ENCODE results near the gene BRK1.
"Not testable (repeated sequence)": the region's sequence is repeated elsewhere in the genome, so short reads cannot be mapped to it uniquely, and the experiment has no call there.

BRK1 gene

GRCh38 chr3:10142707-10143560, 27.5 kb downstream of the BRK1 start:
- peak overlapping the region; percentile 69 for H3K4me3 ChIP-seq (ENCODE audit: low read depth, low read length)

GRCh38 chr3:10145685-10146084, 30.2 kb downstream of the BRK1 start:
- no peak overlapping the region for H3K4me3 ChIP-seq (ENCODE audit: low read depth, low read length)

- H3K4me3 ChIP-seq (ENCODE audit: low read depth, low read length), result no peak overlapping the region
These were observed 33.8 kb downstream of the BRK1 start for GRCh38 chr3:10149226-10149625.

- no peak overlapping the region for H3K4me3 ChIP-seq (ENCODE audit: low read depth, low read length)
These were observed 35.5 kb downstream of the BRK1 start for GRCh38 chr3:10150987-10151386.

DNA sequence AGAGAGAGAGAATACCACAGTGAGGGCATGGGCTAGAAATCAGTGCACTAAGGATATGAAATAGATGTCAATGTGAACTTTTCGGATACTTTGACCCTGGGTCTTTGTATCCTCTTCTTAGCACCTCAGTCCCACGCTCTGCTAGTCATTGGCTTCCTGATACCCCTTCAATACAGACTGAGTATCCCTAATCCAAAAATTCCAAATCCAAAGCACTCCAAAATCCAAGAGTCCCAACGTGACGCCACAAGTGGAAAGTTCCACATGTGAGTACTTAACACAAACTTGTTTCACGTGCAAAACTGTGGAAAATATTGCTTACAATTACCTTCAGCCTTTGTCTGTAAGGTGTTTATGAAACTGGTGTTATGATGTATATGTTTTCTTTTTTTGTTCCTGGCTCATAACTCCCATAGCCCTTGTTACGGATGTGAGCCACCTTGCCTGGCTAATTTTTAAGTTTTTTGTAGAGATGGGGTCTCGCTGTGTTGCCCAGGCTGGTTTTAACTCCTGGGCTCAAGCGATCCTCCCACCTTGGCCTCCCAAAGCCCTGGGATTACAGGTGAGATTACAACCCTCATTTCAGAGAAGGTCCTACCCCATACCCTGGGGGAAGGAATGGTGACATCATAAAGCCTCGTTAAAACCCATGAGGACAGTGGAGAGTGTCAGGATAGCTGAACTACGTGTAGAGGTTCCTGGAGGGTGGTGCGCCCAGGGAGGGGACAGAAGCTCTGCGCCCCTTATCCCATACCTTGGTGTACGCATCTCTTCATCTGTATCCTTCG, 39.1 kb downstream of the BRK1 start:
- H3K4me3 ChIP-seq (ENCODE audit: low read depth, low read length), result no peak overlapping the region

GRCh38 chr3:10155123-10155472, 39.6 kb downstream of the BRK1 start:
- H3K4me3 ChIP-seq (ENCODE audit: low read depth, low read length), result no peak overlapping the region

- H3K4me3 ChIP-seq (ENCODE audit: low read depth, low read length), result no peak overlapping the region
These were observed 40.2 kb downstream of the BRK1 start for GRCh38 chr3:10155658-10156057.

- H3K4me3 ChIP-seq (ENCODE audit: low read depth, low read length), result no peak overlapping the region
These were observed 41.6 kb downstream of the BRK1 start for GRCh38 chr3:10157031-10157430.

DNA sequence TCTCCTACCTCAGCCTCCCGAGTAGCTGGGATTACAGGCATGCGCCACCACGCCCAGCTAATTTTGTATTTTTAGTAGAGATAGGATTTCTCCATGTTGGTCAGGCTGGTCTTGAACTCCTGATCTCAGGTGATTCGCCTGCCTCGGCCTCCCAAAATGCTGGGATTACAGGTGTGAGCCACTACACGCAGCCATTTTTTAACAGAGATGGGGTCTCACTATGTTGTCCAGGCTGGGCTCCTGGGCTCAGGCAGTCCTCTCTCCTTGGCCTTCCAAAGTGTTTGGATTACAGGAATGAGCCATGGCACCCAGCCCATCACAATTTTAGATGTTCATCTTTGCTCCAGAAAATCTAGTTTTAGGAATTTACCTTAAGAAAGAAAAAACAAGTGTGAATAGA, 43.1 kb downstream of the BRK1 start:
- H3K4me3 ChIP-seq (ENCODE audit: low read depth, low read length), result not testable (repeated sequence)

DNA sequence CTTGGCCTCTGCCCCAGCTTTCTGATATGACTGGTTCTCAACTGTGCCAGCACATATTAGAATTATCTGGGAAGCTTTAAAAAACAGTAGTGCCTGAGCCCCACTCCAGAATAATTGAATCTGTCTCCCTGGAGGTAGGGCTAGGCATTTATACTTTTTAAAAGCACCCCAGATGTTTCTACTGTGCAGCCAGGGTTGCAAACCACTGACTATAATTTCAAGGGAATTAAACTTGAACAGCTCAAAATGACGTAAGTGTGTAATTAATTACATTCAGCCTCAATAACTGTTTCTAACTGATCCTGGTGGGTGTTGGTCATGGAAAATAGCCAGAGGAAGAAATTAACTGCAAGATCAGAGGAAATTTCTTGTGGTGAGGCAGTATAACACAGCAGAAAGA, 44.9 kb downstream of the BRK1 start:
- H3K4me3 ChIP-seq (ENCODE audit: low read depth, low read length), result no peak overlapping the region

GRCh38 chr3:10160925-10161324, 45.5 kb downstream of the BRK1 start:
- no peak overlapping the region for H3K4me3 ChIP-seq (ENCODE audit: low read depth, low read length)

- H3K4me3 ChIP-seq (ENCODE audit: low read depth, low read length), result no peak overlapping the region
These were observed 46.7 kb downstream of the BRK1 start for GRCh38 chr3:10162185-10162584.

- H3K4me3 ChIP-seq (ENCODE audit: low read depth, low read length), result not testable (repeated sequence)
These were observed 48.7 kb downstream of the BRK1 start for GRCh38 chr3:10164201-10164545.

DNA sequence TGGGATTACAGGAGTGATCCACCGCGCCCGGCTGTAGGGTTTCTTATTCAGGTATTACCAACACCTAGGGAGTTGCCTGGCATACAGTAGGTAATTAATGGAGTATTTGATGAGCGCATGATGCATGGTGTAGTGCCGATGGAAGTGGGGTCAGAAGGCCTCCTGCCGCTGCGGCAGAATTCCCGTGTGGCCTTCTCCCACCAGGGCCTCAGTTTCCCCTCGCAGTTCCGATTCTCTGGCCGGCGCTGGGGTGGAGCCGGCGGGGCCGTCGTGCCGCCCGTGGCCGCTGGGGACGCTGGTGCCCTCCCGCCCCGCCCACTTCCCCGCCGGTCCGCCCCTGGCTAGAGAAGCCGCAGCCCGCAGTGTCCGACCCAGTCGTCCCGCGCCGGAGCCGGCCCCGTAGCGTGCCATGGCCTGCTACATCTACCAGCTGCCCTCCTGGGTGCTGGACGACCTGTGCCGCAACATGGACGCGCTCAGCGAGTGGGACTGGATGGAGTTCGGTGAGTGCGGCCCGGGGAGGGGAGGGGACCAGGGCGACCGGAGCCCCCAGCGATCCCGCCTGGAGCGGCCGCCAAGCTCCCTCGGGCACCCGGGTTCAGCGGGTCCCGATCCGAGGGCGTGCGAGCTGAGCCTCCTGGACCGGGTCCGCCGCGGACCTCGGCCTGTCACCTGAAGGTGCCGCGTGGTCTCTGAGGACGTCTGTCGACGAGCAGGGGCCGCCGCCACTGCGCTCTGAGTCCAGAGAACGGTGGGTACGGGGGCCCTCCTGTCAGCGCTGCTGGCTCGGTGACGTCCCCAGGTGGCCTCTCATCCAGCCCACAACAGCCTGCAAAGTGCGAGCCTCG, 49.3 kb downstream of the BRK1 start, which contains the start of gene IRAK2:
TSS of gene IRAK2 (plus strand) at position 374 of the 848 bp plus-strand sequence. CDS start at position 410, 36 bp downstream.
- H3K4me3 ChIP-seq (ENCODE audit: low read depth, low read length), result peak within 1 kb of the TSS; percentile 65

DNA sequence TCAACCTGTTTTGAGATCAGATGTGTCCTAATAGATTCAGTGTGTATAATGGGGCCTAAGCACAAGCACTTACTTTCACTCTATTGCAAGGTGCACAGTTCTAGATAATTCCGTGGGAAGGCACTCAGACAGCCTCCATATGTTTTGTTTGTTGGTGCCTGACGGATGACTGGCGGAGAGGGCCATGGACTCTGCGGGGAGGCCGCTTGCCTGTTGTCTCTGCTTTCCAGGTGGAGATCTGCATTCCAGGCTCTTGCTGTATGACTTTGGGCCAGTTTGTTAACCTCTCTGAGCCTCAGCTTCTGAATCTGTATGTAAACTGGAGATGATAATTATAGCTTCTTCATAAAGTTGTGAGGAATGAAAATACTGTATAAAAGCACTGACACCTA, 50.7 kb downstream of the BRK1 start:
- no peak overlapping the region for H3K4me3 ChIP-seq (ENCODE audit: low read depth, low read length)

DNA sequence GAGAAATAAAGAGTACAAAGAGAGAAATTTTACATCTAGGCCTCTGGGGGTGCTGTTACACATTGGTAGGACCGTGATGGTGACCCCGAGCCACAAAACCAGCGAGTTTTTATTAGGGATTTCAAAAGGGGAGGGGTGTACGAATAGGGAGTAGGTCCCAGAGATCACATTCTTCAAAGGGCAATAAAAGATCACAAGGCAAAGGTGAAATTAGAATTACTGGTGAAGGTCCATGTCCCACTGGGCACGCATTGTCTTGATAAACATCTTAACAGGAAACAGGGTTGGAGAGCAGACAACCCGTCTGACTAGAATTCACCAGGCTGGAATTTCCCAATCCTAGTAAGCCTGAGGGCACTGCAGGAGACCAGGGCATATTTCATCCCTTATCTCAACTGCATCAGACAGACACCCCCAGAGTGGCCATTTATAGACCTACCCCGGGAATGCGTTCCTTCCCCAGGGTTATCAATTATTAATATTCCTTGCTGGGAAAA, 53.6 kb downstream of the BRK1 start:
- no peak overlapping the region for H3K4me3 ChIP-seq (ENCODE audit: low read depth, low read length)

- H3K4me3 ChIP-seq (ENCODE audit: low read depth, low read length), result no peak overlapping the region
These were observed 55.5 kb downstream of the BRK1 start for GRCh38 chr3:10170915-10171478.

GRCh38 chr3:10173095-10173925, 57.8 kb downstream of the BRK1 start:
- H3K4me3 ChIP-seq (ENCODE audit: low read depth, low read length), result no peak overlapping the region

DNA sequence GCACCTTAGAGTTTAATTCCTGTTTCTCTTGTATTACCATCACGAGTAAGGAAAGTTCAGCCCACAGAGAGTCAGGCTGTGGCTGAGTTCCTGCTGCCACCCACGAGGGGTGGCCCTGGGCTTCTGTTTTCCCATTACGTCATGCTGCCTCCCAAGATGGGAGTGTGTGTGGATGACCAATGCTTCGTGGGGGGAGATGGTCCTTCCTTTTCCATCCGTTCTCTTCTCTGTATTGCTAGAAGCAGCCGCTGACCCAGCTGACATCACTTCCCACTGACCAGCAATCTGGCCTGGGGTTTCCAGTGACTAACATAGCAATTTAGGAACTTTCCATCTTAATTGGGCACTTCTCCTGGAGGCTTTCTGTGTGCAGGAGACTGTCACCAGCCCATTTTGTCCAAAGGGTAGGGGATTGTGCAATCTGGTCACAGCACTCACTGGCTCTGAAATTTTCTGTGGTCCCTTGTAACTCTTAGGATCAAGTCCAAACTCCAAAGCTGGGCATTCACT, 58.5 kb downstream of the BRK1 start:
- no peak overlapping the region for H3K4me3 ChIP-seq (ENCODE audit: low read depth, low read length)

DNA sequence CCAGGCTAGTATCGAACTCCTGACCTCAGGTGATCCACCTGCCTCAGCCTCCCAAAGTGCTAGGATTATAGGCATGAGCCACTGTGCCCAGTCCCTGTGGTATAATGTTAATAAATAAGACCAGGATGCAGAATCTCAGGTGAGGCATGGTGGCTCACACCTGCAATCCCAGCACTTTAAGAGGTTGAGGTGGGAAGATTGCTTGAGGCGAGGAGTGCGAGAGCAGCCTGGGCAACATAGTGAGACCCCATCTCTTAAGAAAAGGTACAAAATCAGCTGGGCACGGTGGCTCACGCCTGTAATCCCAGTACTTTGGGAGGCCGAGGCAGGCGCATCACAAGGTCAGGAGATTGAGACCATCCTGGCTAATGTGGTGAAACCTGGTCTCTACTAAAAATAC, 59.9 kb downstream of the BRK1 start:
- H3K4me3 ChIP-seq (ENCODE audit: low read depth, low read length), result not testable (repeated sequence)

Data from iPS-11a (cell line).